ENCODE results near the gene ARL16. TPM values are rescaled to one million over a fixed set of nuclear protein-coding genes. Genes with fewer than 3 reads are reported as not detected.

Gene ARL16
- total and polyA plus RNA-seq, 2 experiments from 2014 or later: 40.4 to 54.9 TPM

- TF ChIP-seq, protein P1, sequence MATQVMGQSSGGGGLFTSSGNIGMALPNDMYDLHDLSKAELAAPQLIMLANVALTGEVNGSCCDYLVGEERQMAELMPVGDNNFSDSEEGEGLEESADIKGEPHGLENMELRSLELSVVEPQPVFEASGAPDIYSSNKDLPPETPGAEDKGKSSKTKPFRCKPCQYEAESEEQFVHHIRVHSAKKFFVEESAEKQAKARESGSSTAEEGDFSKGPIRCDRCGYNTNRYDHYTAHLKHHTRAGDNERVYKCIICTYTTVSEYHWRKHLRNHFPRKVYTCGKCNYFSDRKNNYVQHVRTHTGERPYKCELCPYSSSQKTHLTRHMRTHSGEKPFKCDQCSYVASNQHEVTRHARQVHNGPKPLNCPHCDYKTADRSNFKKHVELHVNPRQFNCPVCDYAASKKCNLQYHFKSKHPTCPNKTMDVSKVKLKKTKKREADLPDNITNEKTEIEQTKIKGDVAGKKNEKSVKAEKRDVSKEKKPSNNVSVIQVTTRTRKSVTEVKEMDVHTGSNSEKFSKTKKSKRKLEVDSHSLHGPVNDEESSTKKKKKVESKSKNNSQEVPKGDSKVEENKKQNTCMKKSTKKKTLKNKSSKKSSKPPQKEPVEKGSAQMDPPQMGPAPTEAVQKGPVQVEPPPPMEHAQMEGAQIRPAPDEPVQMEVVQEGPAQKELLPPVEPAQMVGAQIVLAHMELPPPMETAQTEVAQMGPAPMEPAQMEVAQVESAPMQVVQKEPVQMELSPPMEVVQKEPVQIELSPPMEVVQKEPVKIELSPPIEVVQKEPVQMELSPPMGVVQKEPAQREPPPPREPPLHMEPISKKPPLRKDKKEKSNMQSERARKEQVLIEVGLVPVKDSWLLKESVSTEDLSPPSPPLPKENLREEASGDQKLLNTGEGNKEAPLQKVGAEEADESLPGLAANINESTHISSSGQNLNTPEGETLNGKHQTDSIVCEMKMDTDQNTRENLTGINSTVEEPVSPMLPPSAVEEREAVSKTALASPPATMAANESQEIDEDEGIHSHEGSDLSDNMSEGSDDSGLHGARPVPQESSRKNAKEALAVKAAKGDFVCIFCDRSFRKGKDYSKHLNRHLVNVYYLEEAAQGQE (IDR thresholded peaks at IDR 0.05; ENCODE audit: unreplicated experiment): no peak
- no peak for TF ChIP-seq STAT1 (IDR thresholded peaks at IDR 0.05; ENCODE audit: unreplicated experiment)
- no peak for TF ChIP-seq JUNB (IDR thresholded peaks at IDR 0.05; ENCODE audit: unreplicated experiment)
- no peak for TF ChIP-seq EZH2 (IDR thresholded peaks at IDR 0.05; ENCODE audit: low read depth, unreplicated experiment)
Observed at GRCh38 chr17:81681672-81682071, 1.9 kb downstream of the ARL16 start (continued).

DNA sequence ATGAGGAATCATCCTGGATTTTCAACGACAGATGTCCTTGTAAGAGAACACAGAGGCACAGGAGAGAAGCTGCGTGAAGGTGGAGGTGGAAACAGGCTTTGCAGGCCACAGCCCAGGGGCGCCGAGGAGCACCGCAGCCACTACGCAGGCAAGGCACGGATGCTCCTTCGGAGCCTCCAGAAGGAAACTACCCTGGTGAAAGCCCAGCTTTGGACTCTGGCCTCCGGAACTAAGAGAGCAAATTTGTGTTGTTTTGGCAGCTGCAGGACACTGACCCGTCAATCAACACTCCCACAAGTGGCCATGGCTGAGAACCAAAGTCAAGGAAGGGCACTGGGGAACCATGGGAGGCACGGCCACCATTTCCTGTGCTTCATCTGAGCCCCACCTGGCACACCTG lies 3.4 kb downstream of the ARL16 start:
- H3F3A ChIP-seq (replicated peaks; ENCODE audit: low read depth): peaks cover 18% of the 10 kb centered on the region
- H3K79me2 ChIP-seq (replicated peaks; ENCODE audit: insufficient read depth): peaks cover 37% of the 10 kb centered on the region
- no peaks in the 10 kb centered on the region for H3K27me3 ChIP-seq (ENCODE audit: insufficient read depth)
- H3K36me3 ChIP-seq (ENCODE audit: insufficient read depth): no peaks in the 10 kb centered on the region
- Mint-ChIP-seq H3K4me3 (no peak overlapping the region), H3K4me1 (peaks cover 17% of the 10 kb centered on the region), H3K27me3 (ENCODE audit: insufficient read depth, low read depth, poor library complexity) (peaks cover 16% of the 10 kb centered on the region), H3K36me3 (ENCODE audit: low read depth) (peaks cover 17% of the 10 kb centered on the region), H3K27ac (no peak overlapping the region), H3K9me3 (no peaks in the 10 kb centered on the region)
- H3K27ac ChIP-seq (ENCODE audit: low read depth): no peak overlapping the region; the same call in 1 of the 2 replicates
- peaks cover 4% of the 10 kb centered on the region; the same call in 1 of the 2 replicates for H4K20me1 ChIP-seq (replicated peaks; ENCODE audit: insufficient read depth)
- H3K9me2 ChIP-seq (ENCODE audit: insufficient read depth): no peaks in the 10 kb centered on the region
- DNase-seq (ENCODE audit: low spot score) (no peak), ATAC-seq (no peak)
- H3K4me2 ChIP-seq: no peak overlapping the region
- H2AFZ ChIP-seq: no peak overlapping the region
- no peak overlapping the region for H3K4me3 ChIP-seq
- H3K4me1 ChIP-seq (ENCODE audit: insufficient read depth): peaks cover 6% of the 10 kb centered on the region
- TF ChIP-seq STAT1 (IDR thresholded peaks at IDR 0.05; ENCODE audit: unreplicated experiment) (no peak), POLR2AphosphoS5 (IDR thresholded peaks at IDR 0.05; ENCODE audit: low read depth) (no peak), CREB1 (CRISPR knock-in tag; IDR thresholded peaks at IDR 0.05; ENCODE audit: low read depth) (no peak), EZH2 (IDR thresholded peaks at IDR 0.05; ENCODE audit: low read depth, unreplicated experiment) (no peak), JUNB (IDR thresholded peaks at IDR 0.05; ENCODE audit: unreplicated experiment) (no peak), NANOG (IDR thresholded peaks at IDR 0.05; ENCODE audit: borderline replicate concordance) (no peak), ZNF462 (CRISPR knock-in tag; IDR thresholded peaks at IDR 0.05) (no peak), ZNF331 (CRISPR knock-in tag; IDR thresholded peaks at IDR 0.05; ENCODE audit: low read depth) (no peak)
- TF ChIP-seq, protein P1 (IDR thresholded peaks at IDR 0.05; ENCODE audit: unreplicated experiment): no peak
- TF ChIP-seq, protein P2, sequence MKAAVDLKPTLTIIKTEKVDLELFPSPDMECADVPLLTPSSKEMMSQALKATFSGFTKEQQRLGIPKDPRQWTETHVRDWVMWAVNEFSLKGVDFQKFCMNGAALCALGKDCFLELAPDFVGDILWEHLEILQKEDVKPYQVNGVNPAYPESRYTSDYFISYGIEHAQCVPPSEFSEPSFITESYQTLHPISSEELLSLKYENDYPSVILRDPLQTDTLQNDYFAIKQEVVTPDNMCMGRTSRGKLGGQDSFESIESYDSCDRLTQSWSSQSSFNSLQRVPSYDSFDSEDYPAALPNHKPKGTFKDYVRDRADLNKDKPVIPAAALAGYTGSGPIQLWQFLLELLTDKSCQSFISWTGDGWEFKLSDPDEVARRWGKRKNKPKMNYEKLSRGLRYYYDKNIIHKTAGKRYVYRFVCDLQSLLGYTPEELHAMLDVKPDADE (IDR thresholded peaks at IDR 0.05): no peak

Measured in GM23338 (cell line).